WI38 (cell line): ENCODE data around the gene PTK6.

Experiments used
- H3K4me3 ChIP-seq: 2 replicates; pipeline ENCODE4 v1.5.1; 2011; ENCODE audit warnings: low read depth, mild to moderate bottlenecking, control low read depth, low read length
- CTCF ChIP-seq: IDR thresholded peaks from 2 replicates; pipeline ENCODE4 v1.5.1; 2012; ENCODE audit warnings: low read depth, mild to moderate bottlenecking, control low read depth, low read length

Gene PTK6

GRCh38 chr20:63558804-63559484 lies 21.8 kb upstream of the PTK6 start:
- TF ChIP-seq CTCF = no peak
- H3K4me3 ChIP-seq = no peak overlapping the region

- TF ChIP-seq CTCF = no peak
- no peak overlapping the region for H3K4me3 ChIP-seq
These were observed 20.3 kb upstream of the PTK6 start for GRCh38 chr20:63557481-63557891.

- TF ChIP-seq CTCF = no peak
These were observed 19.8 kb upstream of the PTK6 start for GRCh38 chr20:63556873-63557478.

GRCh38 chr20:63555661-63556381 lies 18.6 kb upstream of the PTK6 start:
- H3K4me3 ChIP-seq = no peak overlapping the region
- no peak for TF ChIP-seq CTCF

More at GRCh38 chr20:63556873-63557478, 19.8 kb upstream of the PTK6 start:
- no peak overlapping the region for H3K4me3 ChIP-seq

GRCh38 chr20:63554361-63555278 lies 17.4 kb upstream of the PTK6 start:
- no peak for TF ChIP-seq CTCF
- H3K4me3 ChIP-seq = peak overlapping the region; percentile 66

GRCh38 chr20:63553933-63554290 lies 16.7 kb upstream of the PTK6 start, which contains the start of gene FNDC11:
Gene FNDC11, plus strand, starts transcription at chr20:63554159. Its CDS starts 1,505 bp downstream, at chr20:63555664.
- TF ChIP-seq CTCF = no peak
- H3K4me3 ChIP-seq = peak within 1 kb of the TSS; percentile 66
